CD4-positive, alpha-beta T cell treated with Interleukin-21 for 1 hour (primary cell): ENCODE data around the gene CDC45.
"Not testable (repeated sequence)": the region's sequence is repeated elsewhere in the genome, so short reads cannot be mapped to it uniquely, and the experiment has no call there.

Source experiments
- DNase-seq: peaks from one replicate; pipeline ENCODE4 v3.0.0-alpha.2; 2020

Gene CDC45

DNA sequence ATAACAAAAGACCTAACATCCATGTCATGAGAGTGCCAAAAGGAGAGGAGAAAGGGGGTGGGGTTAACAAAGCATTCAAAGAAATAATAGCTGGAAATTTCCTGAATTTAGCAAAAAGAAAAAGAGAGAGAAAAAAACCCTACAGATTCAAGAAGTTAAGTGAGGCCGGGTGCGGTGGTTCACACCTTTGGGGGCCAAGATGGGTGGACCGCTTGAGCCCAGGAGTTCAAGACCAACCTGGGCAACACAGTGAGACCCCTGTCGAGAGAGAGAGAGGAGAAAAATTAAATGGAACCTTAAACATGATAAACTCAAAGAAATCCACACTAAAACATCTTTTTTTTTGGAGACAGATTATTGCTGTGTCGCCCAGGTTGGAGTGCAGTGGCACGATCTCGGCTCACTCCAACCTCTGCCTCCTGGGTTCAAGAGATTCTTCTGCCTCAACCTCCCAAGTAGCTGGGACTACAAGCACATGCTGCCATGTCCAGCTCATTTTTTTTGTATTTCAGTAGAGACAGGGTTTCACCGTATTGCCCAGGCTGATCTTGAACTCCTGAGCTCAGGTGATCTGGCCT lies 53.4 kb downstream of the CDC45 start:
- no peak for DNase-seq

- no peak for DNase-seq
These were observed 54.1 kb downstream of the CDC45 start for GRCh38 chr22:19533857-19534256.

DNA sequence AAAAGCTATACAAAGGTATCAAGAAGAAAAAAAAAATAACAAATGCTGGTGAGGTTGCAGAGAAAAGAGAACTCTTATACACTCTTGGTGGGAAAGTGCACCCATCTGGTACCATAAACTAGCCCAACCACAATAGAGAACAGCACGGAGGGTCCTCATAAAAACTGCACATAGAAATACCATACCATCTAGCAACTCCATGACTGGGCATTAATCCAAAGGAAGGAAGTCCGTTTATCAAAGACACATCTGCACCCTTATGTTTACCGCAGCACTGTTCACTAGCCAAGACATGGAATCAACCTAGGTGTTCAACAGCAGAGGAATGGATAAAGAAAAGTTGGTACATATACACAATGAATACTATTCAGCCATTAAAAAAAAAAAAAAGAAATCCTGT lies 55.3 kb downstream of the CDC45 start:
- no peak for DNase-seq

DNA sequence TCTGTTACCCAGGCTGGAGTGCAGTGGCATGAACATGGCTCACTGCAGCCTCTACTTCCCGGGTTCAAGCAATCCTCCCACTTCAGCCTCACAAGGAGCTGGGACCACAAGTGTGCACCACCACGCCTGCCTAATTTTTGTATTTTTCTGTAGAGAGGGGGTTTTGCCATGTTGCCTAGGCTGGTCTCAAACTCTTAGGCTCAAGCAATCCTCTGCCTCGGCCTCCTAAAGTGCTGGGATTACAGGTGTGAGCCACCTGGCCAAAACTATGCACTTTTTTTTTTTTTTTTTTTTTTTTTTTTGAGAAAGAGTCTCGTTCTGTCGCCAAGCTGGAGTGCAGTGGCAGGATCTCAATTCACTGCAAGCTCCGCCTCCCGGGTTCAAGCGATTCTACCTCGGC lies 56.8 kb downstream of the CDC45 start:
- no peak for DNase-seq

DNA sequence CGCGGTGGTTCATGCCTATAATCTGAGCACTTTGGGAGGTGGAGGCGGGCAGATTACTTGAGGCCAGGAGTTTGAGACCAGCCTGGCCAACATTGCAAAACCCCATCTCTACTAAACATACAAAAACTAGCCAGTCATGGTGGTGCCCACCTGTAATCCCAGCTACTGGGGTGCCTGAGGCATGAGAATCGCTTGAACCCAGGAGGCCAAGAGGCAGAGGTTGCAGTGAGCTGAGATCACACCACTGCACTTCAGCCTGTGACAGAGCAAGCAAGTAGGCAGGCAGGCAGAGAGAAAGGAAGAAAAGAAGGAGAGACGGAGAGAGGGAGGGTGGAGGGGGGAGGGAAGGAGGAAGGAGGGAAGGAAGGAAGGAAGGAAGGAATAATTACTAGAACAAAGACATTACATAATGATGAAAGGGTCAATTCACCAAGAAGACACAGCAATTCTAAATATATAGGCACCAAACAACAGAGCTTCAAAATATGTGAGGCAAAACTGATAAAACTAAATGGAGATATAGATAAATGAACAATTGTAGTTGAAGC lies 58.3 kb downstream of the CDC45 start:
- no peak for DNase-seq

DNA sequence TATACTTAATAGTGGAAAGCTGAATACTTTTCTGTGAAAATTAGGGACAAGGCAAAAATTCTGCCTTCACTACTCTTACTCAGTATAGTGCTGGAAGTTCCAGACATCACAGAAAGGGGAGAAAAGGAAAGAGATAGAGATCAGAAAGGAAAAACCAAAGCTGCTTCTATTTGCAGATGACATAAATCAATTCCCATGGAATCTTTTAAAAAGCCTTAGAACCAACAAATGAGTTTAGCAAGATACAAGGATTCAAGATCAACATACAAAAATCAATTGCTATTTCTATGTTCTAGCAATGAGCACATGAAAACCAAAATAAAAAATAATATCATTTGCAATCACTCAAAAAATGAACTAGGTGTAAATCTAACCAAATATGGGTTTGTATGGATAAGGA lies 60.7 kb downstream of the CDC45 start:
- DNase-seq, result no peak

- no peak for DNase-seq
These were observed 64.4 kb downstream of the CDC45 start for GRCh38 chr22:19543970-19544708.

DNA sequence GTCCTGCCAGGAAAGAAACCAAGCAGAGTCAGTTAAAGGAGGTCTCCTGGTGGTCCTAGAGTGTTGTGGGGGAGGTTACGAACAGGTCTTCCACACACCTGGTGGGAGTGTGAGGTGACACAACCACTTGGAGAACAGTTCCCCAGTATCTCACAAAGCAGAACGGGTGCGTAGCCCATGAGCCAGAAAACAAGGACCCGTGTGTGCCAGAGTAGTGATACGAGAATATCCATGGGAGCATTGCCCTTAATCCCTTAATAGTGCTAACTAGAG lies 66.2 kb downstream of the CDC45 start:
- no peak for DNase-seq

GRCh38 chr22:19546680-19547079 lies 67.0 kb downstream of the CDC45 start:
- DNase-seq, result no peak

DNA sequence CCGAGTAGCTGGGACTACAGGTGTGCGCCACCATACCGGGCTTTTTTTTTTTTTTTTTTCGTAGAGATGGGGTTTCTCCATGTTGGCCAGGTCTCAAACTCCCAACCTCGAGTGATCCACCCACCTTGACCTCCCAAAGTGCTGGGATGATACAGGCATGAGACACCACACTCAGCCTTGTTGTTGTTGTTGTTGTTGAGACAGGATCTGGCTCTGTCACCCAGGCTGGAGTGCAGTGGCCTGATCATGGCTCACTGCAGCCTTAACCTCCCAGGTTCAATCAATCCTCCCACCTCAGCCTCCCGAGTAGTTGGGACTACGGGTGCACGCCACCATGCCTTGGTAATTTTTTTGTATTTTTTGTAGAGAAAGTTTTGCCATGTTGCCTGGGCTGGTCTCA lies 67.9 kb downstream of the CDC45 start:
- no peak for DNase-seq

- not testable (repeated sequence) for DNase-seq
These were observed 68.7 kb downstream of the CDC45 start for GRCh38 chr22:19548427-19548826.

- DNase-seq, result no peak
These were observed 69.2 kb downstream of the CDC45 start for GRCh38 chr22:19548964-19549363.

- no peak for DNase-seq
These were observed 69.7 kb downstream of the CDC45 start for GRCh38 chr22:19549428-19549827.

- DNase-seq, result no peak
These were observed 70.7 kb downstream of the CDC45 start for GRCh38 chr22:19550382-19550781.

GRCh38 chr22:19553201-19553600 lies 73.5 kb downstream of the CDC45 start:
- no peak for DNase-seq

DNA sequence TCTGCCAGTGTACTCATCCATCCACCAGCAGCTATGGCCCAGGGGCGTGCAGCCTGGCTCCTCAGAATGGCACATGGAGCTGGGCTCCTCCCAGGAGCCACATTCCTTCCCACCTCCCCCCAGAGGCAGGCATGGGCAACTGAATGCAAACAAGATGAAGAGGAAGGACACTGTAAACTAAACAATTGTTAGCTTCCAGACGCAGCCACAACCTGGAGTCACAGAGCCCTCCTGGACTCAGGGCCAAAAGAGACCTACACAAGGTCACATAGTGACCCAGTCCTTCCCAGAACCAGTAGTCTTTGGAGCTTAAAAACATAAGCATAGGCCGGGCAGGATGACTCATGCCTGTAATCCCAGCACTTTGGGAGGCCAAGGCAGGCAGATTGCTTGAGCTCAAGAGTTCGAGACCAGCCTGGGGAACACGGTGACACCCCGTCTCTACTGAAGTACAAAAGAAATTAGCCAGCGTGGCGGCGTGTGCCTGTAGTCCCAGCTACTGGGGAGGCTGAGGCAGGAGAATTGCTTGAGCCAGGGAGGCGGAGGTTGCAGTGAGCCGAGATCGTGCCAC lies 75.2 kb downstream of the CDC45 start:
- no peak for DNase-seq

- no peak for DNase-seq
These were observed 75.9 kb downstream of the CDC45 start for GRCh38 chr22:19555651-19556050.

GRCh38 chr22:19556963-19557545 lies 77.3 kb downstream of the CDC45 start:
- no peak for DNase-seq

DNA sequence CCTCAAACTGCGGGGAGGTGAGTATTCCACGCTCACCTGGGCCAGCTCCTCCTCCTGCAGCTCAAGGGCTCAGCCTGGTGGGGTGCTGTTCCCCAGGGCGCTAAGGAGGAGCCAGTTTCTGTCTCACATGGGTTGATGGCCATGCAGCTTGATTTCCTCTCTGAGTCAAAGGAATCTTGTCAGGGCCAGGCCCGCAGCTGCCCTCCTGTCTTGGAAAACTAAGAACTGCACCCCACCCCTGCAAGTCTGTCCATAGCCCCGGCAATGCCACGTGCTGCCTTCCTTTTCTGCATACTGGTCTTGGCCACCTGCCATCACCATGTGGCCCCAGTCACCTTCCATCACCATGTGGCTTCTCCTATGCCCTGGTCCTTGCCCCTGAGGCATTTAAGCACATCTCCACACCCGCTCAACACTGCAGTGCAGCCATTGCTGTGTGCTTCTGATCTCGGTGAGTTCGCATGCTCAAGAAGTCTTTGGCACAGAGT lies 79.6 kb downstream of the CDC45 start:
- no peak for DNase-seq

DNA sequence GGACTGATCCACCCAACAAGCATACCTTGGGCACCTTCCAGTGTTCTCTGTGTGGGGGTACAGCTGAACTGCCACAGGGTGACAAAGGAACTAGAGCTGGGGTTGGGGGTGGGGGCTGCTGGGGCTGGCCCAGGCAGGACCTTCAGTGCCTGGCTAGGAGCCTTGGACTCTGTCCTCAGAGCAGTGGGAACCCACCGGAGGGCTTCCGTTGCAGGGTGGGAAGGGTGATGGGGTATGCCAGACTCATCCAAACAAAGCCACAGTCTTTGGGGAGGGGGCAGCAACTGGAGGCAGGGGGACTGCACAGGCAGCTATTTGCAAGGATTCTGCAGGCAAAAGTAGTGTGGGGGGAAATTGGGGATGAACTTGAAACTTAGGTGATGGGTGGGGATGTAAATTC lies 80.2 kb downstream of the CDC45 start:
- DNase-seq, result no peak

DNA sequence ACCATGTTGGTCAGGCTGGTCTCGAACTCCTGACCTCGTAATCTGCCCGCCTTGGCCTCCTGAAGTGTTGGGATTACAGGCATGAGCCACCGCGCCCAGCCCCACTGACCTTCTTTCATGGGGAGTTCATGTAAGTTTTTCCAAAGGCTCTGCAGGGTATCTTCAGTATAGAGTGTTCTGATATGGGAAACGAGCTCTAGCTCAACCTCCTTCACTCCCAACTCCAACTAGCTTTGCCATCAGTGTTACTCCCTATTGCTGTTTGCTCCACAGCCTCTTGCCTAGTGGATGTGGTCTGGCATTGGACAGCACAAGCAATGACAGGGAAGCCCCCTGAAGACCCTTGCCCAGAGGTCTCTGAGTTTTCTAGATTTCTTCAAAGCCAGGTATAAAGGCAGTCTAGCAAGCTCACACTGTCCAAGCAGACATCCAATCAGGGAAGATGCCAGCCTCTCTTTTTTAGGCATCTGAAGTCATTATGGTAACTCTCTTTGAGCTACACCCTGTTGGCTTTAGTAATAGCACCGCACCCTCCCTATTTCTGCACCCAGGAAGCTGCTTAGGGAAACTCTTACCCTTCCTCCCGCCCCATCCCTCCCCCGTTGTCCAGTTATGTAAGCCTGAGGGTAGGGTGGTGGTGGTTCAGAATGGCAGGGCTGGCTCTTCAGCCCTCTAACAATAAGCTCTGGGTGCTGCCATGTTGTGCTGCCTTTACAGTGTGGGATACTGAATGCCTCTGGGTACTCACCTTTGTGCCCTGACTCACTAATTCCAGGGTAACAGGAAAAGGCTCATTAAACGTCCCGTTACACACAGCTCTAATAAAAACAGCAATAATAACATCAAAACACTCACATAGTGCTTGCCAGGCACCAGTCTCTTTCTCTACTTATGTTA lies 85.9 kb downstream of the CDC45 start:
- DNase-seq, result no peak

GRCh38 chr22:19566279-19567156 lies 86.8 kb downstream of the CDC45 start:
- no peak for DNase-seq
